Tibial nerve (tissue), 3 donors: Measurements from ENCODE around the gene SYNGR3.

Experiments
- POLR2A ChIP-seq, 2 donors: fragments of 450-650 bp; IDR thresholded peaks; one replicate each; pipeline ENCODE4 v1.6.1; 2017; ENCODE audit warnings: antibody characterized with exemption in 2 of 2, mild to moderate bottlenecking in 2 of 2, moderate library complexity in 2 of 2
- TF ChIP-seq, protein P1 (sequence below), 5 experiments: fragments of 200-600 bp in 3 of 5; fragments of 450-650 bp in 2 of 5; sonication (generic) in 3 of 5; IDR thresholded peaks; one replicate each; pipeline ENCODE4 v1.5.1; 2016 to 2019; ENCODE audit warnings: antibody characterized with exemption in 5 of 5, mild to moderate bottlenecking in 3 of 5, moderate library complexity in 2 of 5

DNA sequence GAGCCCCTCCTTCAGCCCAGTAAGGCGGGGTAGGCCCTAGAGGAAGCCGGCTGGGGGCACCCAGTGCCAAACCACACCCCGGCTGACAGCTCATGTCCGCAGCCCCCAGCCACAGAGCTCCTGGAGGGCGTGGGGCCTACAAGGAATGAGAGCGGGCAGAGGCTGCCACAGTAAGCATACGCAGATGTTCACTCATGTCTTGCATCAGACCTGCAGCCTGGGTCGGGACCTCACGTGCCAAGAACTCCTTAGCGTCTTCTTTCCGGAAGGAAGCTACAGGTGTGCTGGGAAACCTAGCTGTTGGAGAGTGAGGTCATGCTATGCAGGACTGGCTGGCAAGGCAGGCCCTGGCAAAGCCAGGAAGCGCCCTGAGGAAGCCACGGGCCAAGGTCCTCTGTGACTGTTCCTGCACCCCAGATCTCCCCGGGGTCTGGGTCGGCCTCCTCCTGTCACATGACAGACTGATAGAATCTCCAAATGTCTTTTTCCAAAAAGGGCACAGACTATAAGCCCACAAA, 18.3 kb downstream of the SYNGR3 start:
- TF ChIP-seq POLR2A (IDR thresholded peaks at IDR 0.05): no peak
- TF ChIP-seq, protein P1, sequence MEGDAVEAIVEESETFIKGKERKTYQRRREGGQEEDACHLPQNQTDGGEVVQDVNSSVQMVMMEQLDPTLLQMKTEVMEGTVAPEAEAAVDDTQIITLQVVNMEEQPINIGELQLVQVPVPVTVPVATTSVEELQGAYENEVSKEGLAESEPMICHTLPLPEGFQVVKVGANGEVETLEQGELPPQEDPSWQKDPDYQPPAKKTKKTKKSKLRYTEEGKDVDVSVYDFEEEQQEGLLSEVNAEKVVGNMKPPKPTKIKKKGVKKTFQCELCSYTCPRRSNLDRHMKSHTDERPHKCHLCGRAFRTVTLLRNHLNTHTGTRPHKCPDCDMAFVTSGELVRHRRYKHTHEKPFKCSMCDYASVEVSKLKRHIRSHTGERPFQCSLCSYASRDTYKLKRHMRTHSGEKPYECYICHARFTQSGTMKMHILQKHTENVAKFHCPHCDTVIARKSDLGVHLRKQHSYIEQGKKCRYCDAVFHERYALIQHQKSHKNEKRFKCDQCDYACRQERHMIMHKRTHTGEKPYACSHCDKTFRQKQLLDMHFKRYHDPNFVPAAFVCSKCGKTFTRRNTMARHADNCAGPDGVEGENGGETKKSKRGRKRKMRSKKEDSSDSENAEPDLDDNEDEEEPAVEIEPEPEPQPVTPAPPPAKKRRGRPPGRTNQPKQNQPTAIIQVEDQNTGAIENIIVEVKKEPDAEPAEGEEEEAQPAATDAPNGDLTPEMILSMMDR (IDR thresholded peaks at IDR 0.05): no peak
